HepG2 (cell line): ENCODE data around the gene MIA2. TPM values are rescaled to one million over a fixed set of nuclear protein-coding genes. Genes with fewer than 3 reads are reported as not detected.
A peak's percentile ranks its signal among the peaks of the same experiment; 100 is the strongest.

Experiments
- ATAC-seq: fragments of 200-7000 bp; cut with Tn5 transposase; 3 replicates; pipeline ENCODE4 v1.9.1; 2020; ENCODE audit warnings: mild to moderate bottlenecking, moderate library complexity
- BruUV-seq: library from RNA; stranded (reverse); fragments of 400-500 nt; replicated peaks from 2 replicates; lab custom pipeline; 2021; lab: Mats Ljungman, UMichigan
- CTCF ChIA-PET: fragments of 300-600 bp; formaldehyde crosslinking; extraction: SDS; loops from one replicate; lab custom pipeline; 2021; ENCODE audit warnings: low total read pairs, inconsistent platforms, low intra/inter-chr PET ratio; lab: Yijun Ruan, JAX
- POLR2A ChIA-PET: fragments of 350-600 bp; sonication (Branson Sonifier 250); formaldehyde crosslinking; loops from one replicate; lab custom pipeline; 2020; ENCODE audit warnings: antibody characterized with exemption, inconsistent platforms; lab: Yijun Ruan, JAX
- DNase-seq: peaks from one replicate; pipeline ENCODE4 v3.0.0-alpha.2; 2015; ENCODE audit warnings: low spot score
- FAIRE-seq: peaks from 3 replicates; lab custom pipeline; 2011; peaks lifted over from hg19 to GRCh38; lab: Jason Lieb, UNC
- H2AFZ ChIP-seq: one replicate; pipeline ENCODE4 v1.6.1; 2011; ENCODE audit warnings: low read length, inconsistent platforms
- H3K27ac ChIP-seq: fragments of 300-600 bp; 3 replicates; pipeline ENCODE4 v1.8.0; 2011; ENCODE audit warnings: mixed run types, mild to moderate bottlenecking, mixed read lengths, low read length, inconsistent platforms; ENCODE audit not compliant: insufficient read depth; ENCODE audit errors: extremely low read length
- H3K27me3 ChIP-seq, 2 experiments: fragments of 200-600 bp in 1 of 2; 2 replicates in 1 of 2; 3 replicates in 1 of 2; pipeline versions ENCODE4 v1.6.0 to v1.8.0; 2011; ENCODE audit warnings: low read length in 2 of 2, mild to moderate bottlenecking in 2 of 2, moderate library complexity in 2 of 2, inconsistent platforms in 1 of 2; ENCODE audit not compliant: insufficient read depth in 2 of 2, control insufficient read depth in 1 of 2
- H3K36me3 ChIP-seq, 2 experiments: fragments of 200-600 bp in 1 of 2; replicated peaks in 1 of 2; 2 replicates in 1 of 2; 3 replicates in 1 of 2; pipeline versions ENCODE4 v1.5.1 to v1.8.0; 2011; ENCODE audit warnings: low read length in 2 of 2, inconsistent platforms in 1 of 2; ENCODE audit not compliant: insufficient read depth in 2 of 2, control insufficient read depth in 1 of 2
- H3K4me1 ChIP-seq: 2 replicates; pipeline ENCODE4 v1.5.1; 2012; ENCODE audit warnings: low read length, inconsistent platforms; ENCODE audit not compliant: insufficient read depth
- H3K4me2 ChIP-seq: 2 replicates; pipeline ENCODE4 v1.6.0; 2011; ENCODE audit warnings: low read depth, low read length, inconsistent platforms
- H3K4me3 ChIP-seq, 3 experiments: fragments of 200-600 bp in 1 of 3; sonication (generic), shearing (Covaris generic) in 1 of 3; replicated peaks in 1 of 3; 2 replicates each; pipeline ENCODE4 v1.5.1; 2011 to 2016; ENCODE audit warnings: low read length in 3 of 3, inconsistent platforms in 2 of 3, low read depth in 2 of 3, mild to moderate bottlenecking in 2 of 3, control low read depth in 1 of 3, mixed read lengths in 1 of 3; ENCODE audit not compliant: insufficient read depth in 1 of 3
- H3K79me2 ChIP-seq: one replicate; pipeline ENCODE4 v1.6.1; 2011; ENCODE audit warnings: low read length, inconsistent platforms; ENCODE audit not compliant: insufficient read depth
- H3K9ac ChIP-seq: 2 replicates; pipeline ENCODE4 v1.6.0; 2011; ENCODE audit warnings: mild to moderate bottlenecking, low read depth, low read length, inconsistent platforms; ENCODE audit not compliant: insufficient read depth
- H3K9me3 ChIP-seq: 2 replicates; pipeline ENCODE4 v1.5.1; 2012; ENCODE audit warnings: mild to moderate bottlenecking, low read length
- H4K20me1 ChIP-seq: 2 replicates; pipeline ENCODE4 v1.6.0; 2011; ENCODE audit warnings: inconsistent platforms, mild to moderate bottlenecking, low read length, moderate library complexity; ENCODE audit not compliant: insufficient read depth
- PATZ1 ChIP-seq: sonication (generic); formaldehyde crosslinking; IDR thresholded peaks from 2 replicates; pipeline ENCODE4 v1.4.0; 2020; ENCODE audit warnings: missing genetic modification reagents
- TFE3 ChIP-seq: IDR thresholded peaks from 2 replicates; pipeline ENCODE4 v1.6.1; 2016
- in situ Hi-C: cut with HindIII; loops from 2 replicates; pipeline ENCODE4 v1.10.0; 2017; ENCODE audit warnings: low pct_unique_long_range_greater_than_20kb; ENCODE audit not compliant: extremely low pct_ligation_motif_present
- intact Hi-C: fragments of 100-400 bp; cut with micrococcal nuclease; formaldehyde crosslinking; loops from one replicate; pipeline ENCODE4 v1.10.0; 2022; ENCODE audit not compliant: unreplicated experiment
- polyA plus RNA-seq, 8 experiments: library from polyadenylated mRNA; depleted of rRNA in 3 of 8; stranded (reverse) in 7 of 8; unstranded in 1 of 8; fragments of >200 nt; fragmentation: Illumina TruSeq in 4 of 8; extraction: Trizol in 4 of 8; gene quantifications; 2 replicates each; pipeline versions ENCODE4 v1.2.1 to v1.2.3, GENCODE V29; 2011 to 2016; ENCODE audit warnings: low read depth in 4 of 8, missing spikeins in 1 of 8, mixed read lengths in 1 of 8; ENCODE audit not compliant: insufficient read depth in 1 of 8
- total RNA-seq, 5 experiments: library from RNA; depleted of rRNA; stranded (reverse); fragments of >200 nt; fragmentation: Illumina TruSeq; extraction: Trizol; gene quantifications; 2 replicates each; pipeline ENCODE4 v1.2.3, GENCODE V29; 2016; ENCODE audit warnings: low read depth in 1 of 5
- TF ChIP-seq, protein P1 (sequence below): sonication (generic); formaldehyde crosslinking; IDR thresholded peaks from 2 replicates; pipeline ENCODE4 v1.8.0; 2022; ENCODE audit warnings: mild to moderate bottlenecking, missing genetic modification reagents; ENCODE audit not compliant: insufficient replicate concordance

MIA2 gene
- total and polyA plus RNA-seq, 2 of the 13 experiments (the other 11 are each of a cell fraction or from before 2014, with no cell fraction given): 134 to 158 TPM

GRCh38 chr14:39374851-39375250 is 141.1 kb downstream of the MIA2 start:
- H3K4me1 ChIP-seq: peaks cover 10% of the 10 kb centered on the region
- no peaks in the 10 kb centered on the region for H3K27me3 ChIP-seq
- H3K27ac ChIP-seq: no peak overlapping the region
- H2AFZ ChIP-seq: no peak overlapping the region
- ChIA-PET CTCF (no interaction called here), POLR2A (interaction anchor here (0.7 to 2.6 kb wide), 3 partner anchors 9 to 272 kb away, joined by 3 to 8 read pairs (median 3); partner anchors contain the start of gene SEC23A)
- TF ChIP-seq PATZ1 (CRISPR knock-in tag): no peak
- no peak for TF ChIP-seq TFE3 (CRISPR knock-in tag)
- TF ChIP-seq, protein P1, sequence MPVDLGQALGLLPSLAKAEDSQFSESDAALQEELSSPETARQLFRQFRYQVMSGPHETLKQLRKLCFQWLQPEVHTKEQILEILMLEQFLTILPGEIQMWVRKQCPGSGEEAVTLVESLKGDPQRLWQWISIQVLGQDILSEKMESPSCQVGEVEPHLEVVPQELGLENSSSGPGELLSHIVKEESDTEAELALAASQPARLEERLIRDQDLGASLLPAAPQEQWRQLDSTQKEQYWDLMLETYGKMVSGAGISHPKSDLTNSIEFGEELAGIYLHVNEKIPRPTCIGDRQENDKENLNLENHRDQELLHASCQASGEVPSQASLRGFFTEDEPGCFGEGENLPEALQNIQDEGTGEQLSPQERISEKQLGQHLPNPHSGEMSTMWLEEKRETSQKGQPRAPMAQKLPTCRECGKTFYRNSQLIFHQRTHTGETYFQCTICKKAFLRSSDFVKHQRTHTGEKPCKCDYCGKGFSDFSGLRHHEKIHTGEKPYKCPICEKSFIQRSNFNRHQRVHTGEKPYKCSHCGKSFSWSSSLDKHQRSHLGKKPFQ (CRISPR knock-in tag): peak; percentile 32
- no peaks in the 10 kb centered on the region for H3K9me3 ChIP-seq
- peaks cover 6 to 10% of the 10 kb centered on the region in 2 experiments; a peak in 4 of 5 replicates for H3K36me3 ChIP-seq
- ATAC-seq (no peak), DNase-seq (no peak), FAIRE-seq (no peak)
- no peak overlapping the region for H3K4me3 ChIP-seq
- no TSS peak for BruUV-seq
- H3K79me2 ChIP-seq: no peaks in the 10 kb centered on the region
- H3K4me2 ChIP-seq: no peak overlapping the region
- H4K20me1 ChIP-seq: no peaks in the 10 kb centered on the region
- intact Hi-C loops: no loop called here
- in situ Hi-C loops: no loop called here
- H3K9ac ChIP-seq: no peak overlapping the region
